WTC11 (cell line): Measurements from ENCODE around the gene CDH19.

ENCODE experiments used
- ATF3 ChIP-seq: sonication (generic); formaldehyde crosslinking; conservative IDR thresholded peaks from 2 replicates; pipeline ENCODE4 v1.8.1; 2022; ENCODE audit warnings: mild to moderate bottlenecking, missing genetic modification reagents
- CREB1 ChIP-seq: sonication (generic); formaldehyde crosslinking; IDR thresholded peaks from 2 replicates; pipeline ENCODE4 v1.8.0; 2023; ENCODE audit warnings: mild to moderate bottlenecking, missing genetic modification reagents
- CTCF ChIP-seq: fragments of 200-600 bp; IDR thresholded peaks from 2 replicates; pipeline ENCODE4 v1.8.0; 2022; ENCODE audit warnings: antibody characterized with exemption
- ERG ChIP-seq: fragments of 250-450 bp; sonication (Bioruptor Pico); IDR thresholded peaks from 2 replicates; pipeline ENCODE4 v1.8.0; 2021; ENCODE audit warnings: mild to moderate bottlenecking
- FOXK1 ChIP-seq: sonication (generic); formaldehyde crosslinking; IDR thresholded peaks from 2 replicates; pipeline ENCODE4 v1.8.0; 2022; ENCODE audit warnings: mild to moderate bottlenecking, moderate library complexity, missing genetic modification reagents
- FOXP1 ChIP-seq: sonication (generic); formaldehyde crosslinking; IDR thresholded peaks from 2 replicates; pipeline ENCODE4 v1.8.0; 2022; ENCODE audit warnings: missing genetic modification reagents, mild to moderate bottlenecking, moderate library complexity, borderline replicate concordance
- MXD4 ChIP-seq: fragments of 250-450 bp; sonication (Bioruptor Pico); IDR thresholded peaks from 2 replicates; pipeline ENCODE4 v1.8.0; 2021; ENCODE audit warnings: mild to moderate bottlenecking, moderate library complexity, borderline replicate concordance
- NR2C2 ChIP-seq: sonication (generic); formaldehyde crosslinking; IDR thresholded peaks from 2 replicates; pipeline ENCODE4 v1.8.0; 2022; ENCODE audit warnings: mild to moderate bottlenecking, missing genetic modification reagents
- SP1 ChIP-seq: sonication (generic); formaldehyde crosslinking; conservative IDR thresholded peaks from 2 replicates; pipeline ENCODE4 v1.8.1; 2022; ENCODE audit warnings: missing genetic modification reagents
- STAT6 ChIP-seq: sonication (generic); formaldehyde crosslinking; conservative IDR thresholded peaks from 2 replicates; pipeline ENCODE4 v1.8.1; 2023; ENCODE audit warnings: mild to moderate bottlenecking, low read depth, missing genetic modification reagents, moderate library complexity
- TP53 ChIP-seq: sonication (generic); formaldehyde crosslinking; IDR thresholded peaks from 2 replicates; pipeline ENCODE4 v1.8.1; 2023; ENCODE audit warnings: mild to moderate bottlenecking, missing genetic modification reagents

GRCh38 chr18:66582211-66582610 lies 21.7 kb downstream of the CDH19 start:
- TF ChIP-seq CTCF (no peak), FOXK1 (CRISPR knock-in tag) (no peak), NR2C2 (no peak), ERG (CRISPR knock-in tag) (no peak), CREB1 (CRISPR knock-in tag) (no peak), SP1 (CRISPR knock-in tag) (no peak), MXD4 (no peak), TP53 (CRISPR knock-in tag) (no peak), FOXP1 (CRISPR knock-in tag) (no peak), ATF3 (no peak), STAT6 (CRISPR knock-in tag) (no peak)
